Pancreas (tissue), 10 donors: Measurements from ENCODE around the gene TBC1D5. TPM values are rescaled to one million over a fixed set of nuclear protein-coding genes. Genes with fewer than 3 reads are reported as not detected.

Experiments
- ATAC-seq, 4 donors: fragments of 200-7000 bp; cut with Tn5 transposase; one replicate each; pipeline versions ENCODE4 v1.8.0 to v1.9.1; 2020; ENCODE audit warnings: mild to moderate bottlenecking in 4 of 4, moderate library complexity in 4 of 4
- DNase-seq, 6 donors: peaks; one replicate each; pipeline ENCODE4 v3.0.0-alpha.2; 2020
- FAIRE-seq: peaks from 2 replicates; lab custom pipeline; 2012; peaks lifted over from hg19 to GRCh38; lab: Jason Lieb, UNC
- H3K27ac ChIP-seq, 4 donors: fragments of 200-600 bp; sonication (generic); 1 replicate in 3 of 4; 2 replicates in 1 of 4; pipeline versions ENCODE4 v1.5.0 to v1.8.0; 2020
- H3K27me3 ChIP-seq, 4 donors: fragments of 200-600 bp; one replicate each; pipeline ENCODE4 v1.8.0; 2021
- H3K36me3 ChIP-seq, 3 donors: fragments of 200-600 bp; sonication (generic) in 1 of 3; one replicate each; pipeline versions ENCODE4 v1.5.0 to v1.8.0; 2020 to 2021
- H3K4me1 ChIP-seq, 3 donors: fragments of 200-600 bp; one replicate each; pipeline ENCODE4 v1.8.0; 2021
- H3K4me3 ChIP-seq, 4 donors: fragments of 200-600 bp; sonication (generic) in 2 of 4; one replicate each; pipeline versions ENCODE4 v1.5.0 to v1.8.0; 2020 to 2021
- H3K9me3 ChIP-seq, 4 donors: fragments of 200-600 bp; one replicate each; pipeline ENCODE4 v1.8.0; 2021
- CTCF ChIP-seq, 4 donors: fragments of 200-600 bp; sonication (generic) in 3 of 4; IDR thresholded peaks; one replicate each; pipeline versions ENCODE4 v1.5.0 to v1.8.0; 2021; ENCODE audit warnings: antibody characterized with exemption in 4 of 4
- WGBS, 2 donors: extraction: QIAGEN DNeasy Blood & Tissue Kit; methylation state at CpG; one replicate each; pipeline ENCODE4 v1.1.7; 2013; 5-methylcytosine and 5-hydroxymethylcytosine counted together
- intact Hi-C, 3 donors: fragments of 100-400 bp; cut with DNase I; formaldehyde crosslinking; loops; one replicate each; pipeline versions ENCODE4 v1.11.1 to v1.14.2; 2022
- polyA plus RNA-seq, 2 donors: library from polyadenylated mRNA; stranded (reverse); fragments of 200-250 nt; gene quantifications; one replicate each; pipeline ENCODE4 v1.2.3, GENCODE V29; 2013
- total RNA-seq, 6 donors: library from RNA; stranded (reverse); fragmentation: NEBNext Ultra II Directional in 4 of 6; extraction: Animal tissue kit (Norgen Biotek cat#: 25700) in 4 of 6; gene quantifications; one replicate each; pipeline versions ENCODE4 v1.2.1 to v1.2.4, GENCODE V29; 2021 to 2023
- donor health status: healthy with polysubstance abuse.
- donor health status: DM: no; HTN: no; CAD: no; lungs with moderate emphysema.
- donor health status: DM: no; HTN: no; CAD: no.
- donor health status: control.
- donor health status: control.
- donor health status: Bipolar disorder and iron deficiency.
- donor health status: DM: yes; HTN: yes; CAD: no.
- donor health status: DM: no; HTN: no; CAD: no.
- donor health status: DM: no; HTN: no; CAD: no.
- donor health status: DM: yes; HTN: yes; CAD: no.

Gene TBC1D5
- total and polyA plus RNA-seq, 8 donors: 6.5 to 39.2 (median 19.9) TPM

- Histone ChIP-seq H3K36me3 (no peaks in the 10 kb centered on the region), H3K4me1 (no peaks in the 10 kb centered on the region), H3K4me3 (no peak overlapping the region), H3K27me3 (no peaks in the 10 kb centered on the region), H3K9me3 (no peaks in the 10 kb centered on the region), H3K27ac (no peak overlapping the region)
- ATAC-seq: no peak
- intact Hi-C loops: no loop called here
- no peak for TF ChIP-seq CTCF (IDR thresholded peaks at IDR 0.05)
- DNase-seq: no peak
- FAIRE-seq: no peak
Measured at GRCh38 chr3:17456046-17456445, 286.4 kb downstream of the TBC1D5 start.

GRCh38 chr3:17444865-17445264 is 297.6 kb downstream of the TBC1D5 start:
- ATAC-seq: no peak
- no peak for TF ChIP-seq CTCF (IDR thresholded peaks at IDR 0.05)

DNA sequence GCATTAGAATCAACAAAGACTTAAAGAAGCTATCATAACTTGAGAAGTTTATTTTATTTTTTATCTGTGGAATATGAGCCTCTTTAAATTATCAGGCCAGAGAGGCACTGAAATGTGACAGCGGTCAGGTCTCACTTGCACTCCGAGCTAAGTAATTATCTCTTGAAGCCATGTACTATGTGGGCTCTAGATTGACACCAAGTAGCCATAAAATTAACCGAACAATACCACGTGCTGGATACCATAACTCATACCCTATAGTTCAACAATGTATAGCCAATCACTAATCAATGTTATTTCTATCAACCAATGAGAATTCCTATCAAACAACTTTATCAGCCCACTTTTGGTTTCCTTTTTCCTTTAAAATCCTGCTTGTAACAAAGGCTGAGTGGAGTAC is 299.3 kb downstream of the TBC1D5 start:
- no peak for TF ChIP-seq CTCF (IDR thresholded peaks at IDR 0.05)
- no peak for DNase-seq
- no peaks in the 10 kb centered on the region for H3K36me3 ChIP-seq
- no peaks in the 10 kb centered on the region for H3K27me3 ChIP-seq
- H3K4me1 ChIP-seq: no peaks in the 10 kb centered on the region
- no peak overlapping the region for H3K27ac ChIP-seq
- no peaks in the 10 kb centered on the region for H3K9me3 ChIP-seq
- WGBS, 2 donors: 98 to 100% methylated on average over 4 of the region's 4 CpGs
- ATAC-seq: no peak
- intact Hi-C loops: no loop called here
- FAIRE-seq: no peak
- H3K4me3 ChIP-seq: no peak overlapping the region

More at GRCh38 chr3:17444865-17445264, 297.6 kb downstream of the TBC1D5 start:
- no peaks in the 10 kb centered on the region for H3K27me3 ChIP-seq
- FAIRE-seq (no peak), DNase-seq (no peak)
- intact Hi-C loops: no loop called here
- H3K4me1 ChIP-seq: no peaks in the 10 kb centered on the region
- no peak overlapping the region for H3K4me3 ChIP-seq
- H3K27ac ChIP-seq: no peak overlapping the region
- H3K36me3 ChIP-seq: no peaks in the 10 kb centered on the region
- H3K9me3 ChIP-seq: no peaks in the 10 kb centered on the region

DNA sequence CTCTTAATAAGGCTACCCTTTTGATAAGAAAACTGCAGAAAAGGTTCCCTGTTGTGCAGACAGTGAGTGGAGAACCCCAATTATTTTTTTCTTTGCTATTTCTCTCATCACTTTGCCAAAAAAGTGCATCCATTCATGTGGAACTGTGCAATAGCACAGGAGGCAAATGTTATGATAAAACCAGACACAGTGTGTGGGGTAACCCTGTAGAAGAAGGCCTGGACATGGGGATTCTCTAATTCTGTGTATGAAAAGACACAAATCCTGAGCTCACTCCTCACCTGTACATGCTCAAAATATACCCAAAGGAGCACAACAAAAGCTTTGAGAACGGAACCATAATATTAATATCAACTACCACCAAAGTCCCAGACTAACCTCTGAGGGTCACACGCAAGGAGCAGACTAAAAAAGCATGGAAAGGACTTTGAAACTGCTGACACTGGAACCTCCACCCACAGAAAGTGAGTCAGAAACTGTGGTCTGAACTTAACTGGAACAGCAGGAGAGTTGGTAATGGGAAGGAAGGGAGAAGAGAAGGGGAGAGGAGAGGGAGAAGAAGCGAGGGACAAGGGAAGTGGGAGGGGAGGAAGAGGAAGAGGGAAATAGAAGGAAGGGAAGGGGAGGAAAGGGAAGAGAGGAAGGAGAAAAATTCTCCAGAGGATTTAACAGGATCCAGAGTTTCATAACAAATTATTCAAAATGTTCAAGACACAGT is 299.9 kb downstream of the TBC1D5 start:
- Histone ChIP-seq H3K36me3 (no peaks in the 10 kb centered on the region), H3K4me3 (no peak overlapping the region), H3K27me3 (no peaks in the 10 kb centered on the region), H3K27ac (no peak overlapping the region), H3K4me1 (no peaks in the 10 kb centered on the region), H3K9me3 (no peaks in the 10 kb centered on the region)
- no peak for TF ChIP-seq CTCF (IDR thresholded peaks at IDR 0.05)
- DNase-seq (no peak), FAIRE-seq (no peak), ATAC-seq (no peak)
- WGBS, 2 donors: 92 to 93% methylated on average over 3 of the region's 3 CpGs
- intact Hi-C loops: no loop called here

DNA sequence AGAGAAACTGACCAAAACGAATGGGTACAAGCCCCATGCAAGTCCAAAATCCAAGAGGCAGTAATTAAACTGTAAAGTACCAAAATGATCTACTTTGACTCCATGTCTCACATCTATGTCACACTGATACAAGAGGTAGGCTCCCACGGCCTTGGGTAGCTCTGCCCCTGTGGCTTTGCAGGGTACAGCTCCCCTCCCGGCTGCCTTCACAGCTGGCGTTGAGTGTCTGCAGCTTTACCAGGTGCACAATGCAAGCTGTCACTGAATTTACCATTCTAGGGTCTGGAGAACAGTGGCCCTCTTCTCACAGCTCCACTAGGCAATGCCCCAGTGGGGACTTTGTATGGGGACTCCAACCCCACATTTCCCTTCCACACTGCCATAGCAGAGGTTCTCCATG is 308.6 kb downstream of the TBC1D5 start:
- FAIRE-seq: no peak
- H3K4me3 ChIP-seq: no peak overlapping the region
- H3K4me1 ChIP-seq: peaks cover 4 to 16% (median 8%) of the 10 kb centered on the region in 3 donors
- no peak overlapping the region for H3K27ac ChIP-seq
- no peak for DNase-seq
- no peaks in the 10 kb centered on the region for H3K27me3 ChIP-seq
- H3K36me3 ChIP-seq: no peaks in the 10 kb centered on the region
- 91 to 93% methylated on average over 4 of the region's 4 CpGs for WGBS, 2 donors
- intact Hi-C loops: no loop called here
- ATAC-seq: no peak
- H3K9me3 ChIP-seq: no peaks in the 10 kb centered on the region
- no peak for TF ChIP-seq CTCF (IDR thresholded peaks at IDR 0.05)
